PC-3 (cell line): ENCODE measurements around the gene RNASE13. TPM values are rescaled to one million over a fixed set of nuclear protein-coding genes. Genes with fewer than 3 reads are reported as not detected.
A peak's percentile ranks its signal among the peaks of the same experiment; 100 is the strongest.

Experiments used
- ATAC-seq: fragments of 200-7000 bp; cut with Tn5 transposase; 2 replicates; pipeline ENCODE4 v1.9.1; 2020; ENCODE audit warnings: mild to moderate bottlenecking, moderate library complexity
- BruUV-seq: library from RNA; stranded (reverse); fragments of 400-500 nt; replicated peaks from 2 replicates; lab custom pipeline; 2021; lab: Mats Ljungman, UMichigan
- CTCF ChIA-PET: fragments of 300-600 bp; sonication (Branson Sonifier 250); formaldehyde crosslinking; loops from one replicate; lab custom pipeline; 2022; ENCODE audit warnings: antibody characterized with exemption; lab: Charles Lee
- POLR2A ChIA-PET: fragments of 300-600 bp; sonication (Branson Sonifier 250); formaldehyde crosslinking; loops from one replicate; lab custom pipeline; 2022; ENCODE audit warnings: antibody characterized with exemption; ENCODE audit not compliant: unreplicated experiment; lab: Charles Lee
- DNase-seq: peaks from one replicate; pipeline ENCODE4 v3.0.0-alpha.2; 2015
- H2AFZ ChIP-seq: fragments of 300-600 bp; sonication (generic); 2 replicates; pipeline ENCODE4 v1.6.0; 2016; ENCODE audit warnings: antibody characterized with exemption, low read length
- H3F3A ChIP-seq: fragments of 300-600 bp; sonication (generic); one replicate; pipeline ENCODE4 v1.6.0; 2017; ENCODE audit warnings: antibody characterized with exemption, low read length, control low read depth, mild to moderate bottlenecking; ENCODE audit not compliant: unreplicated experiment
- H3K27ac ChIP-seq: fragments of 300-600 bp; sonication (generic); 2 replicates; pipeline ENCODE4 v1.5.1; 2016; ENCODE audit warnings: mild to moderate bottlenecking, low read length
- H3K27me3 ChIP-seq: fragments of 300-600 bp; sonication (generic); 2 replicates; pipeline ENCODE4 v1.6.1; 2016; ENCODE audit warnings: low read length, mixed read lengths
- H3K36me3 ChIP-seq: fragments of 300-600 bp; sonication (generic); 2 replicates; pipeline ENCODE4 v1.6.1; 2016; ENCODE audit warnings: low read depth, mixed run types, low read length, mixed read lengths
- H3K4me1 ChIP-seq: fragments of 300-600 bp; sonication (generic); 2 replicates; pipeline ENCODE4 v1.5.1; 2016; ENCODE audit warnings: low read length; ENCODE audit not compliant: insufficient read depth
- H3K4me2 ChIP-seq: fragments of 300-600 bp; sonication (generic); 2 replicates; pipeline ENCODE4 v1.6.0; 2016; ENCODE audit warnings: low read length
- H3K4me3 ChIP-seq: fragments of 300-600 bp; sonication (generic); 2 replicates; pipeline ENCODE4 v1.5.1; 2016; ENCODE audit warnings: mild to moderate bottlenecking, low read length, mixed read lengths
- H3K79me2 ChIP-seq: fragments of 300-600 bp; sonication (generic); 2 replicates; pipeline ENCODE4 v1.6.1; 2017; ENCODE audit warnings: low read length, mixed read lengths
- H3K9ac ChIP-seq: fragments of 300-600 bp; sonication (generic); 2 replicates; pipeline ENCODE4 v1.6.0; 2016; ENCODE audit warnings: mild to moderate bottlenecking, low read length
- H3K9me2 ChIP-seq: fragments of 300-600 bp; sonication (generic); replicated peaks from 2 replicates; pipeline ENCODE4 v1.6.1; 2016; ENCODE audit warnings: mixed run types, low read length, mixed read lengths
- H3K9me3 ChIP-seq: fragments of 300-600 bp; sonication (generic); 2 replicates; pipeline ENCODE4 v1.6.1; 2016; ENCODE audit warnings: low read length, mixed read lengths
- H4K20me1 ChIP-seq: fragments of 300-600 bp; sonication (generic); 2 replicates; pipeline ENCODE4 v1.6.1; 2016; ENCODE audit warnings: low read length, mixed read lengths
- EZH2 ChIP-seq: fragments of 300-600 bp; sonication (generic); IDR thresholded peaks from one replicate; pipeline ENCODE4 v1.6.1; 2017; ENCODE audit warnings: antibody characterized with exemption, mild to moderate bottlenecking, low read length; ENCODE audit not compliant: unreplicated experiment
- EZH2phosphoT487 ChIP-seq: fragments of 300-600 bp; sonication (generic); IDR thresholded peaks from 2 replicates; pipeline ENCODE4 v1.6.1; 2018; ENCODE audit warnings: mild to moderate bottlenecking, antibody characterized with exemption, low read length, borderline replicate concordance
- intact Hi-C: fragments of 100-400 bp; cut with micrococcal nuclease; formaldehyde crosslinking; loops from 2 replicates; pipeline ENCODE4 v1.9.0; 2023
- total RNA-seq: library from RNA; depleted of rRNA; stranded (reverse); fragments of >200 nt; gene quantifications from 2 replicates; pipeline ENCODE4 v1.2.3, GENCODE V29; 2014
- TF ChIP-seq, protein P1 (sequence below): fragments of 300-600 bp; sonication (generic); conservative IDR thresholded peaks from 2 replicates; pipeline ENCODE4 v1.5.1; 2017; ENCODE audit warnings: antibody characterized with exemption, low read depth, mild to moderate bottlenecking, low read length

The RNASE13 gene
- total RNA-seq, 1 experiment from 2014 or later: not detected

- ATAC-seq: peak; percentile 5
- Histone ChIP-seq H4K20me1 (no peaks in the 10 kb centered on the region), H3K27ac (no peak overlapping the region), H3K36me3 (no peaks in the 10 kb centered on the region), H3K4me1 (peaks cover 6% of the 10 kb centered on the region; the same call in 1 of the 2 replicates), H3K79me2 (no peaks in the 10 kb centered on the region), H3K27me3 (peaks cover 44% of the 10 kb centered on the region), H3K9me3 (no peaks in the 10 kb centered on the region), H3K9me2 (no peaks in the 10 kb centered on the region), H3K4me2 (peak overlapping the region; percentile 93), H2AFZ (peak overlapping the region; percentile 41; the same call in 1 of the 2 replicates), H3K9ac (no peak overlapping the region), H3F3A (no peaks in the 10 kb centered on the region), H3K4me3 (peak overlapping the region; percentile 72)
- no TSS peak for BruUV-seq
- peak; percentile 11 for DNase-seq
- intact Hi-C loops: no loop called here
- ChIA-PET POLR2A (interaction anchor here (0.6 kb wide), 1 partner anchor 15 kb away, joined by 11 read pairs; no protein-coding TSS in a partner anchor), CTCF (interaction anchor here (0.7 kb wide), 1 partner anchor 21 kb away, joined by 3 read pairs; no protein-coding TSS in a partner anchor)
- no peak for TF ChIP-seq EZH2
- no peak for TF ChIP-seq EZH2phosphoT487
- TF ChIP-seq, protein P1, sequence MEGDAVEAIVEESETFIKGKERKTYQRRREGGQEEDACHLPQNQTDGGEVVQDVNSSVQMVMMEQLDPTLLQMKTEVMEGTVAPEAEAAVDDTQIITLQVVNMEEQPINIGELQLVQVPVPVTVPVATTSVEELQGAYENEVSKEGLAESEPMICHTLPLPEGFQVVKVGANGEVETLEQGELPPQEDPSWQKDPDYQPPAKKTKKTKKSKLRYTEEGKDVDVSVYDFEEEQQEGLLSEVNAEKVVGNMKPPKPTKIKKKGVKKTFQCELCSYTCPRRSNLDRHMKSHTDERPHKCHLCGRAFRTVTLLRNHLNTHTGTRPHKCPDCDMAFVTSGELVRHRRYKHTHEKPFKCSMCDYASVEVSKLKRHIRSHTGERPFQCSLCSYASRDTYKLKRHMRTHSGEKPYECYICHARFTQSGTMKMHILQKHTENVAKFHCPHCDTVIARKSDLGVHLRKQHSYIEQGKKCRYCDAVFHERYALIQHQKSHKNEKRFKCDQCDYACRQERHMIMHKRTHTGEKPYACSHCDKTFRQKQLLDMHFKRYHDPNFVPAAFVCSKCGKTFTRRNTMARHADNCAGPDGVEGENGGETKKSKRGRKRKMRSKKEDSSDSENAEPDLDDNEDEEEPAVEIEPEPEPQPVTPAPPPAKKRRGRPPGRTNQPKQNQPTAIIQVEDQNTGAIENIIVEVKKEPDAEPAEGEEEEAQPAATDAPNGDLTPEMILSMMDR: no peak
Observed at GRCh38 chr14:21071225-21072030, 36.8 kb upstream of the RNASE13 start.

DNA sequence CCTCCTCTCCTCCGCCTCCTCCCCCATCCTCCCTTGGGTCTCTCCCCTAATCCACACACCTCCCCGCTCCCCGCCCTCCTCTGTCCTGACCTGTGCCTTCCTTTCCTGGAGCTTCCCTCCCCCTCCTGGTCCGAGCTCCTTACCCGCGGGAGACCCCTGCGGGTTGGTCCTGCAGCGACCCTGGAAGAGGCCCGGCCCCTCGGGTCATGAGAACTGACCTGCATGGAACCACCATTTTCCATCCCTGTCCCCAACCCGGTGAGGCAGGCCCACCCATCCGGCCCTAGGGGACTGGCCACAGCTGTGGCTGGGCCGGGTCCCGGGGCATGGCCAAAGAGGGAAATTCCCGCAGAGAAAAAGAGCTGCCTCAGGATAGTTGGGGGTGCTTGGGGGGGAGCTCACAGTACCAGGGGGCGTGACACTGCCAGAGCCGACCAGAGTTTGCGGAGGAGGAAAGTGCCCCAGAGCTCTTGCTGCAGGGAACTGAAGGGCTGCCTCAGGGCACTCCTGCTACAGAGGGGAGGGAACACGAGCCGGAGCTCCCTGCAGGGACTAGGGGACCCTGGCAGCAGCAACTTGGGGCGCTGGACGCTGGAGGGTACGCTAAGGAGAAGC lies 36.1 kb upstream of the RNASE13 start:
- DNase-seq: no peak
- no peaks in the 10 kb centered on the region for H3F3A ChIP-seq
- H3K4me3 ChIP-seq: peak overlapping the region; percentile 72
- no peaks in the 10 kb centered on the region for H3K36me3 ChIP-seq
- intact Hi-C loops: no loop called here
- ATAC-seq: peak; percentile 15
- H3K27me3 ChIP-seq: peaks cover 48% of the 10 kb centered on the region
- CTCF ChIA-PET: interaction anchor here (1.0 to 1.1 kb wide), 2 partner anchors 22 to 34 kb away, joined by 3 to 4 read pairs; no protein-coding TSS in a partner anchor
- no peaks in the 10 kb centered on the region for H3K79me2 ChIP-seq
- no peak for TF ChIP-seq EZH2phosphoT487
- peaks cover 6% of the 10 kb centered on the region; the same call in 1 of the 2 replicates for H3K4me1 ChIP-seq
- H3K9ac ChIP-seq: no peak overlapping the region; the same call in 1 of the 2 replicates
- BruUV-seq: no TSS peak
- peak overlapping the region; percentile 73 for H2AFZ ChIP-seq
- H3K27ac ChIP-seq: no peak overlapping the region
- POLR2A ChIA-PET: no interaction called here
- H3K9me3 ChIP-seq: no peaks in the 10 kb centered on the region
- no peaks in the 10 kb centered on the region for H3K9me2 ChIP-seq
- peak overlapping the region; percentile 93 for H3K4me2 ChIP-seq
- H4K20me1 ChIP-seq: no peaks in the 10 kb centered on the region

DNA sequence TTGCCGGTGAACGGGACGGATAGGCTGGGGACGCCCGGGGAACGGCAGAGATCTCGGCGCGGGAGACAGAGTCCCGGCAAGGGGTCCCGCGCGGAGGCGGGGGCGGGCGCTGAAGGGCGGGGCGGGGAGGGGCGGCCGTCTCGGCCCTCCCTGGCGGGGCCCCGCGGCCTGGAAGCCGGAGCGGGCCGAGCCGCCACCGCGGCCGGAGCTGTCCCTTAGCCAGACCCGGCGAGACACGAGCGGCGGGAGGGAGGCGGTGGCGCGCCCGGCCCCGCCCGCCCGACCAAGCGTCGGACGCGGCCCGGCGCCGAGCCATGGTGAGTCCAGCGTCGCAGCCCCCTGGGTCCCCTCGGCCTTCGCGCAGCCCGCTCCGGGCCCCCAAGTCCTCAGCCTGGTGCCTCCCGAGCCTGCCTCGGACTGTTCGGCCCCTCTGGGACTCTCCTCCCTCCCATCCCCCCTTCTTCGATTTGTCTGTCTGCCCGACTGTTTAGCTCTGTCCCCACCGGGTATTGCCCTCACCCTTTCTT lies 35.5 kb upstream of the RNASE13 start, which contains the start of gene ARHGEF40:
Gene ARHGEF40, plus strand, starts transcription at position 222 of the 527 bp plus-strand sequence. Its CDS starts 93 bp downstream, at position 315.
- TF ChIP-seq, protein P1: no peak
- TF ChIP-seq EZH2 (no peak), EZH2phosphoT487 (no peak)
- Histone ChIP-seq H3K4me1 (peaks cover 6% of the 10 kb centered on the region; the same call in 1 of the 2 replicates), H3K79me2 (no peaks in the 10 kb centered on the region), H3K36me3 (no peaks in the 10 kb centered on the region), H3K9ac (no peak within 1 kb of the TSS; the same call in 1 of the 2 replicates), H4K20me1 (no peaks in the 10 kb centered on the region), H3K27me3 (peaks cover 52% of the 10 kb centered on the region), H3F3A (no peaks in the 10 kb centered on the region), H3K4me2 (peak within 1 kb of the TSS; percentile 93), H3K4me3 (peak within 1 kb of the TSS; percentile 72), H3K27ac (no peak within 1 kb of the TSS), H3K9me2 (no peaks in the 10 kb centered on the region), H3K9me3 (no peaks in the 10 kb centered on the region), H2AFZ (peak within 1 kb of the TSS; percentile 73)
- ATAC-seq: peak; percentile 57
- ChIA-PET CTCF (interaction anchor here (1.0 to 1.1 kb wide), 2 partner anchors 23 to 34 kb away, joined by 3 to 4 read pairs; no protein-coding TSS in a partner anchor), POLR2A (no interaction called here)
- no TSS peak for BruUV-seq
- intact Hi-C loops: no loop called here
- DNase-seq: peak; percentile 30
